NCI-H226 (cell line): ENCODE data around the gene PCDH9.

ENCODE experiments used
- DNase-seq: peaks from one replicate; pipeline ENCODE4 v3.0.0-alpha.2; 2015

Gene PCDH9

GRCh38 chr13:66557357-66557756 lies 672.8 kb downstream of the PCDH9 start:
- DNase-seq, result no peak

DNA sequence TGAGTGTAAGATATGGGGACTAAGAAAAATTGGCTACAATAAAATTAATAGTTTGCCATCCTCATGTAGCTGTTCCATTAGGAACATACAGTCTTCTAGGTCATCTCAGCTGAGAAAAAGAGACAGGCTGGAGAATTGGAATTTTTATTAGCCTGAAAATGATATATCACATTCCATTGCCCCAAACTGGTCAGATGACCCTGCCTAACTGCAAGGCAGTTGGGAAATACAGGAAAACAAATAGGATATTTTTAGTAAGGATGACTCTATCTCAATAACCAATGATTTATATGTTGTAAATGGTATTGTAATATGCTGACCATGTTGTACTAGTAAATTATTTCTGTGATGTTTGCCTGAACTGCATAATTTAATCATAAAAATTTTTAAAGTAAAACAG lies 673.8 kb downstream of the PCDH9 start:
- no peak for DNase-seq

DNA sequence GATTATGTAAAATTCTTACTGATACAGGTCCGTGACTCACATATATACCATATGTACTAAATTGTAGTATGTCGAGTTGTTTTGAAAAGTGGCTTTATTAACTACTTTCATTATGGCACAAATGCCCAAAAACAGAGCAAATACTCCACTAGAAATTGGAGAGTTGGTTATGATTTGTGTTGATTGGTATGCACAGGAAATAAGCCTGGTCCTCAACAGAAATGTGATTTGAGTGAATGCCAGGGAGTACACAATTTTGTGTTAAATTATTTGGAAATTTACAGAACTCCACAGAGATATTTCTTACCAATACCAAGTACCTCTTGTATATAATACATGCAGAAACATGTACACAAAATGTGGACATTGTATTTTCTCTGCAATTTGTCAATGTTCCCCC lies 676.7 kb downstream of the PCDH9 start:
- DNase-seq, result peak; percentile 2

- no peak for DNase-seq
Observed at GRCh38 chr13:66551128-66551527, 679.0 kb downstream of the PCDH9 start.

DNA sequence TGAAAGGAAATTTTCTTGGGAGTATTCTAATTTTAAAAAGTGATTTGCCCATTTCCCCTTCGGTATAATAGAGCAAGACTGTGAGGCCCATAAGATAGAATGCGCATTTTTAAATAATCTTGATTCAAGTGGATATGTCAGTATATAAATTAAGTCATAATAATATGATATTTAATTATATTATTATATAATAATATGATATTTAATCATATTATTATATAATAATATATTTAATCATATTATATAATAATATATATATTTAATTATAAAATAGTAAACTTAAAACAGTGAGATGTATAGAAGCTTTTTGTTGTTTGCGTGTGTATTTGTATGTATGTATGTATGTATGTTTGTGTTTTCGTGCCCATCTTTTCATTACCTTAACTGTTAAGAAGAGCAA lies 682.5 kb downstream of the PCDH9 start:
- DNase-seq, result no peak

DNA sequence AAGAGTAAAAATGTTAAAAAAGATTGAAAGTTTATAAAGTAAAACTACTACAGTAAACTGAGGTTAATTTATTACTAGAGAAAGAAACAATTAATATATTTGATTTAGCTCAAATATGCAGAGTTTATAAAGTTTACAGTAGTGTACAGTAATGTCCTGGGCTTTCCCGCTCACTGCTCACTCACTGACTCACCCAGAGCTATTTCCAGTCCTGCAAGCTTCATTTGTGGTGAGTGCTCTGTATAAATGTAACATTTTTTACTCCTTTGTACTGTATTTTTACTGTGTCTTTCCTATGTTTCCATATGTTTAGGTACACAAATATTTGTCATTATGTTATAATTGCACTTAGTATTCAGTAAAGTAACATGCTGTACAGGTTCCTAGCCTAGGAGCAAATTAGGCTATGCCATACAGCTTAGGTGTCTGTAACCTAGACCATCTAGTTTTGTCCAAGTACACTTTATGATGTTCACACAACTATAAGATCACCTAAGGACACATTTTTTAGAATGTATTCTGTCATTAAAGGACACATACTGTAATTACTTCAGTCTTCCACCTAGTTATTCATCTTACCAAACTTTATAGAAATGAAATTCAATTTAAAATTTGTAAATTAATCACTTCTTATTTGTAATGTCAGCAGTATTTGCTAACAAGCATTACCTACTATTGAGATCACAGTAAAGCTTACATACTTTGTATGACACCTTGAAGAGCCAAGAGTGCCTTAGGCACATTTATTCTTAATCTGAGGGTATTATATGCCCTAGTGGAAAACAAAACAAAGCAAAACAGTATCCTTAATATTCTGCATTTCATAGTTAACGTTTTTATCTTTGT lies 683.4 kb downstream of the PCDH9 start:
- DNase-seq, result peak; percentile 10

DNA sequence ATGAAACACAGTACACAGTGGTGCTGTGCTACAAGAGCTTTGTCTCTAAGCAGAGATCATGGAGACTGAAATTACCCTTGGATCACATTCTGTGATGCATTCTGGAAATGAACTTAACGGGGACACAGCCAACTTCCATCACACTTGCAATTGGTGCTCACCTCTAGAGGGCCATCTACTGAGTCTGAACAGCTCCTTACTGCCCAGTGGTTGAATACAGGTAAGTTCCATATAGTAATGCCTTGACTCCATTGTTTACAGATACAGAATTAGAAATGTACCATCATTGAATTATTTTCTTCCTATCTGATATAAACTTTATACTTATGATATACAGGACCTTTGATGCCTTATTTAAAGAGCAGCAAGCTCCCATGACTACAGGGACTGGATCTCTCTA lies 686.4 kb downstream of the PCDH9 start:
- no peak for DNase-seq

DNA sequence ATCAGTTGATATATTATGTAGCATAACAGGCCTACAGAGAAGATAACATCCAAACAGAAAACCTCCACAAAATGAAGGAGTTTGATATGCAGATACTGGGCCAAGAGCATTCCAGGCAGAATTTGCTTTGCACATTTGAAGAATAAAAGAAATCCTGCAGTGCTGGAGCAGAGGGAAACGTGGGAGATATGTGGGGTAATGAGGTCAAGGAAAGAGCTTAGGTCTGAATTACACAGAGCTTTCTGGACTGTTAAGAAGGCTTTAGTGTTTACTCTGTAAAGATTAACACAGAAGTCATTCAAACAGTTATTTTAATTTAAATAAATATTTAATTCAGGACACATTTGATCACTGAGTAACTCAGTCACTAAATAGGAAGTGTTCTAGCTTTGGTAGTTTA lies 692.7 kb downstream of the PCDH9 start:
- DNase-seq, result no peak

GRCh38 chr13:66536746-66537145 lies 693.4 kb downstream of the PCDH9 start:
- no peak for DNase-seq

GRCh38 chr13:66534561-66534960 lies 695.6 kb downstream of the PCDH9 start:
- DNase-seq, result no peak

DNA sequence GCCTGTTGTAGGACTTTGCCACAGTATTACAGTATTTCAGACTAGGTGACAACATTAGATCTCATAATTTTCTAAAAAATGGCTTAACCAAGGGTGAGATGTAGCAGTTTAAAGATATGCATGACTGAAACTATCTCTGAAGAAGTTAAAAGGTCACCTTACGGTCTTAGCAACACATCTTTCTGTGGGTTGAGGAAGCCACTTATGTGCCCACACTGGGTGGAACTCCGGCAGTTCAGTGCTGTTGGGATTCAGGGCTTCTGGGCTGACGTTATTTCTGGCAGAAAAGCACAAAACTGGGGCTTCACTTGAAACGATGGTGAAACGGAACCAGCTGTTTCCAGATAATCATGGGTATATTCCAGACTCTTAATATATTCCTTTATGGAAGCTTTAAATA lies 697.3 kb downstream of the PCDH9 start:
- DNase-seq, result no peak

DNA sequence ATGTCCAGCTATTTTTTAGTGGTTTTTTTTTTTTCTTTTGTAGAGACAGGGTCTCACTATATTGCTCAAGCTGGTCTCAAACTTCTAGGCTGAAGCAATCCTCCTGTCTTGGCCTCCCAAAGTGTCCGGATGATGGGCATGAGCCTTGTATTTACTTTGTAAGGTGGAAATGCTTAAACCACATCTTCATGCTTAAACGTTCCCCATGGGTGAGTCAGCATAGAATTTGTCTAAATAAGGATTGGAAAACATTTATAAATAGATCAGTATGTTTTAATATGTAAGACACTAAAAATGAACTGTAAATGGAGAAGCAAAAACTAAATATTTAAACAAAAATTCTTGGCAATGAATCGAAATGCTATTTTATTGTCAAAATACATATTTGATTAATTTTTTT lies 698.0 kb downstream of the PCDH9 start:
- DNase-seq, result peak; percentile 9

DNA sequence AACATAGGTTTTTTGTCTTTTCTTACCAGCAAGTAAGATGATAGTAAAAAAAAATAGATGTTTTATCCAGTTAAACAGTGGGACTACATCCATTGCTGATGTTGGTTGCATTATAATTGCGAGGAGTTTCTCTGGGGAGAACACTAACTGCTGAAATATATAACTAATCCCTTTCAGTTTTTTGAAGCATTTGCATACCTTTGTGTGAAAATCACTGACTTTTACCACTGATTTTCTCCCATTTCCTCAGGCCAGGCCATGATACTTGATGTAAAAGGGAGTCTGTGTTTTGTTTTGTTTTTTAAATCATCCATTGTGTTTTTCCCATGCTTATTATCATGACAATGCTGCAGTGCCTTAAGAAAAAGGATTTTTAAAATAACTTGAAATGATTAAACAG lies 699.5 kb downstream of the PCDH9 start:
- DNase-seq, result no peak

DNA sequence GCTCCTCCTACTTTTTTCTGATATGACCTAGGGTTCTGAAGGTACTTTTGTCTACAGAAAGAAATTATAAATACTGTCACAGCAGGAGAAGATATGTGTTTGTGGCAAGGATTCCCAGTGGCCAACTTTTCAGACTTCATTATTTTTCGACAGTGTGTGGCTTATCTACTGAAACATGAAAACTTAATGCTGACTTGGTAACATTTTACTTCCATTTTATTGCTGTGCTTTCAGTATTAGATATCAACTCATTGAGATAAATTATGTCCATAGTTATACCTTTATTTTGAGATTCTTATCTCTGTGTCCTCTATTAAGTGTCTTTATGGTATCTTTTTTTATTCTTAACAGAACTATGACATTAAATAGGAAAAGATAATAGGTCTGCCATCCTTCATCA lies 700.0 kb downstream of the PCDH9 start:
- DNase-seq, result no peak

GRCh38 chr13:66528944-66529576 lies 701.1 kb downstream of the PCDH9 start:
- DNase-seq, result no peak

- DNase-seq, result no peak
Observed at GRCh38 chr13:66528180-66528579, 702.0 kb downstream of the PCDH9 start.

DNA sequence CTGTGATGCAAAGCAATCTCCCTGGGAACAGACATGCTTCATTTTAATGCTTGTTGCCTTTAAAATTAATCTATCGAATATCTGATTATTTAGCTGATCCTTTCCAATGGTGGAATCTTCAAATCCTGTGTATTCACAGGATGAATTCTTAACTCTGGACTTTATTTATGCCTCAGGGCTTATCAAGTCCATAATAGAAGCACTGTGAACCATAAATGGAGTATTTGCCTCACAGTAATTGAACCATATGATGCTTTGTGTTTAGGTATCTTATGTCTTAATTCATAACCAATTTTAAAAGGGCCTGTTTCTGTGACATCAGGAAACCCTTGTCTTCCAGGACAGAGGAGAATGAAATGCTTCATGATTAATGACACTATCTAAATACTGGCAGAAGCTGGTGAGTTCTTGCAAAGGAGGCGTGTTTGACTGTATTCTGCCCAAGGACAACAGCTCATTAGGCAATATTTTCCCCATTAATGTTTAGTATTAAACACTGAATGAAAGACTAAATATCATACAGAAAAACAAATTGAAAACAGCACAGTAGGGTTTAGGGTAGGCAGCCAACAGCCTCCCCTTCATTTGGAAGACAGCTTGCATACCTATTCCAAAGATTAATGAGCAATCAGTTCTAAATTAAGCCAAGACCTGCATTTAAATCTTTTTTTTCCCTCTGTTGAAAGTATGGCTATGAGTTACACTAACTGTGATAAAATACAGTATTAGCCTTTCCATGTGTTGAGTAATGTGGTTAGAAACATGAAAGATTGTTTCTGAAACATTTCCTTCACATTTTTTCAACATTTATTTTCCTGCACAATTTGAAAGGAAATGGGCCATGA lies 709.4 kb downstream of the PCDH9 start:
- DNase-seq, result peak; percentile 18

- DNase-seq, result no peak
Observed at GRCh38 chr13:66519259-66519658, 710.9 kb downstream of the PCDH9 start.

GRCh38 chr13:66518068-66518467 lies 712.1 kb downstream of the PCDH9 start:
- no peak for DNase-seq

GRCh38 chr13:66513728-66514127 lies 716.4 kb downstream of the PCDH9 start:
- peak; percentile 62 for DNase-seq

DNA sequence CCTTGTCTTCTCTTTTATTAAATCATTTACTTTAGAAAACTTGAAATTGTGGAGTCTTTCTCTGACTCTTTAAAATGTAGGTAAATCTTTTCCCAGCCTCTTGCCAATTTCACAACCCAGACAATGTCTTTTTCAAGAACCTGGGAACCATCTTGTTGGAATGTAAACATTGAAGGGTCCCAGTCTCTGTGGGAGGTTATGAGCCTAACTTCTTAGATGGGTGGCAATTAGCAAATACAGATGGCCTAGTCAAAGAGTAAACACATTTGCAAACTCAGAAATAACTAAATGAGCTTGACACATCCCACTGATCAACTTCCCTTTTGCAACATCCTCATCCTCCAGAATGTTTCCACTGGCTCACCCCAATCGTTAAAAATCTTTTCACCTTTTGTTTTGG lies 721.0 kb downstream of the PCDH9 start:
- peak; percentile 16 for DNase-seq

- DNase-seq, result peak; percentile 87
Observed at GRCh38 chr13:66508153-66508909, 721.8 kb downstream of the PCDH9 start.

GRCh38 chr13:66506979-66507378 lies 723.2 kb downstream of the PCDH9 start:
- no peak for DNase-seq
